HuH-7.5 (cell line): Measurements from ENCODE around the gene DUSP15.

Source experiments
- DNase-seq: peaks from one replicate; pipeline ENCODE4 v3.0.0; 2011; ENCODE audit warnings: low spot score

Gene DUSP15

GRCh38 chr20:31860390-31861134 lies 9.8 kb downstream of the DUSP15 start:
- DNase-seq, result no peak

GRCh38 chr20:31859998-31860380 lies 10.3 kb downstream of the DUSP15 start:
- DNase-seq, result no peak

- DNase-seq, result no peak
These were observed 10.9 kb downstream of the DUSP15 start for GRCh38 chr20:31859266-31859997.

GRCh38 chr20:31858760-31859083 lies 11.6 kb downstream of the DUSP15 start:
- no peak for DNase-seq

GRCh38 chr20:31857861-31858759 lies 12.2 kb downstream of the DUSP15 start:
- no peak for DNase-seq

GRCh38 chr20:31856516-31856915 lies 13.8 kb downstream of the DUSP15 start:
- DNase-seq, result no peak

- no peak for DNase-seq
These were observed 16.8 kb downstream of the DUSP15 start for GRCh38 chr20:31853481-31853880.

GRCh38 chr20:31851240-31851955 lies 18.9 kb downstream of the DUSP15 start:
- DNase-seq, result no peak

GRCh38 chr20:31849306-31849930 lies 20.9 kb downstream of the DUSP15 start:
- DNase-seq, result no peak

GRCh38 chr20:31848088-31848999 lies 22.0 kb downstream of the DUSP15 start:
- DNase-seq, result no peak

- no peak for DNase-seq
These were observed 23.6 kb downstream of the DUSP15 start for GRCh38 chr20:31846793-31847138.

- no peak for DNase-seq
These were observed 24.9 kb downstream of the DUSP15 start, which contains the start of gene FOXS1 for GRCh38 chr20:31845300-31845863. FOXS1 (minus strand) TSS chr20:31845604; CDS start chr20:31845542, 62 bp downstream.

- no peak for DNase-seq
These were observed 25.5 kb downstream of the DUSP15 start for GRCh38 chr20:31844737-31845299.

GRCh38 chr20:31843881-31844280 lies 26.4 kb downstream of the DUSP15 start:
- DNase-seq, result no peak

GRCh38 chr20:31843288-31843687 lies 27.0 kb downstream of the DUSP15 start:
- no peak for DNase-seq

GRCh38 chr20:31842471-31843157 lies 27.7 kb downstream of the DUSP15 start:
- no peak for DNase-seq

GRCh38 chr20:31841928-31842327 lies 28.4 kb downstream of the DUSP15 start:
- DNase-seq, result no peak

- no peak for DNase-seq
These were observed 29.2 kb downstream of the DUSP15 start for GRCh38 chr20:31840906-31841816.
